HEK293 (cell line): Measurements from ENCODE around the gene ISM1.
"Not testable (repeated sequence)": the region's sequence is repeated elsewhere in the genome, so short reads cannot be mapped to it uniquely, and the experiment has no call there.

Experiments used
- CTCF ChIA-PET: fragments of 350-600 bp; formaldehyde crosslinking; extraction: SDS; loops from one replicate; lab custom pipeline; 2021; ENCODE audit warnings: antibody characterized with exemption; lab: Yijun Ruan, JAX
- POLR2A ChIA-PET: fragments of 300-600 bp; formaldehyde crosslinking; extraction: SDS; loops from one replicate; lab custom pipeline; 2020; ENCODE audit warnings: antibody characterized with exemption, inconsistent platforms; lab: Yijun Ruan, JAX
- H3K27ac ChIP-seq: fragments of 200-500 bp; sonication (Bioruptor generic); 2 replicates; pipeline ENCODE4 v1.5.1; 2014; ENCODE audit warnings: low read depth, low read length, control low read depth, inconsistent platforms; ENCODE audit errors: extremely low read depth
- H3K36me3 ChIP-seq, 2 experiments: fragments of 200-500 bp in 1 of 2; sonication (Bioruptor generic) in 1 of 2; 1 replicate in 1 of 2; 2 replicates in 1 of 2; pipeline ENCODE4 v1.5.1; 2014 to 2017; ENCODE audit warnings: inconsistent platforms in 2 of 2, low read length in 2 of 2; ENCODE audit not compliant: control insufficient read depth in 2 of 2, insufficient read depth in 1 of 2
- H3K4me1 ChIP-seq: fragments of 200-500 bp; sonication (Bioruptor generic); 2 replicates; pipeline ENCODE4 v1.5.1; 2014; ENCODE audit warnings: mild to moderate bottlenecking, low read length, inconsistent platforms; ENCODE audit not compliant: control insufficient read depth, insufficient read depth
- H3K4me3 ChIP-seq: 2 replicates; pipeline ENCODE4 v1.5.1; 2011; ENCODE audit warnings: low read depth, mild to moderate bottlenecking, control low read depth, low read length, moderate library complexity
- H3K9me3 ChIP-seq: fragments of 200-500 bp; sonication (Bioruptor generic); 2 replicates; pipeline ENCODE4 v1.5.1; 2014; ENCODE audit warnings: low read depth, low read length, inconsistent platforms; ENCODE audit not compliant: control insufficient read depth, insufficient read depth
- KLF7 ChIP-seq: fragments of 450-650 bp; formaldehyde crosslinking; IDR thresholded peaks from 2 replicates; pipeline ENCODE4 v1.5.1; 2016; ENCODE audit warnings: missing biosample characterization, missing genetic modification characterization, borderline replicate concordance
- SCRT2 ChIP-seq: fragments of 450-650 bp; formaldehyde crosslinking; IDR thresholded peaks from 2 replicates; pipeline ENCODE4 v1.5.1; 2016; ENCODE audit warnings: missing biosample characterization, missing genetic modification characterization
- WT1 ChIP-seq: fragments of 450-650 bp; formaldehyde crosslinking; IDR thresholded peaks from 2 replicates; pipeline ENCODE4 v1.5.1; 2016; ENCODE audit warnings: missing biosample characterization, missing genetic modification characterization
- ZBTB10 ChIP-seq: fragments of 450-650 bp; formaldehyde crosslinking; IDR thresholded peaks from 2 replicates; pipeline ENCODE4 v1.5.1; 2016; ENCODE audit warnings: missing biosample characterization, missing genetic modification characterization
- ZBTB8A ChIP-seq: fragments of 450-650 bp; formaldehyde crosslinking; IDR thresholded peaks from 2 replicates; pipeline ENCODE4 v1.5.1; 2016; ENCODE audit warnings: missing biosample characterization, missing genetic modification characterization
- ZFHX2 ChIP-seq: fragments of 450-650 bp; formaldehyde crosslinking; conservative IDR thresholded peaks from 2 replicates; pipeline ENCODE4 v1.5.1; 2016; ENCODE audit warnings: missing biosample characterization, missing genetic modification characterization
- ZFP3 ChIP-seq: fragments of 450-650 bp; formaldehyde crosslinking; IDR thresholded peaks from 2 replicates; pipeline ENCODE4 v1.5.1; 2016; ENCODE audit warnings: low read depth, missing biosample characterization, missing genetic modification characterization
- ZNF114 ChIP-seq: fragments of 450-650 bp; formaldehyde crosslinking; IDR thresholded peaks from 2 replicates; pipeline ENCODE4 v1.5.0; 2017; ENCODE audit warnings: missing biosample characterization, missing genetic modification characterization
- ZNF132 ChIP-seq: fragments of 450-650 bp; formaldehyde crosslinking; IDR thresholded peaks from 2 replicates; pipeline ENCODE4 v1.5.1; 2017; ENCODE audit warnings: missing biosample characterization, missing genetic modification characterization, borderline replicate concordance
- ZNF169 ChIP-seq: fragments of 450-650 bp; formaldehyde crosslinking; IDR thresholded peaks from 2 replicates; pipeline ENCODE4 v1.5.1; 2016; ENCODE audit warnings: missing biosample characterization, missing genetic modification characterization
- ZNF175 ChIP-seq: fragments of 450-650 bp; formaldehyde crosslinking; IDR thresholded peaks from 2 replicates; pipeline ENCODE4 v1.5.1; 2016; ENCODE audit warnings: missing biosample characterization, missing genetic modification characterization
- ZNF202 ChIP-seq: fragments of 450-650 bp; formaldehyde crosslinking; IDR thresholded peaks from 2 replicates; pipeline ENCODE4 v1.5.1; 2016; ENCODE audit warnings: missing biosample characterization, missing genetic modification characterization, borderline replicate concordance
- ZNF341 ChIP-seq: fragments of 450-650 bp; formaldehyde crosslinking; IDR thresholded peaks from 2 replicates; pipeline ENCODE4; 2016; ENCODE audit warnings: low read depth, missing biosample characterization, missing genetic modification characterization
- ZNF391 ChIP-seq: fragments of 450-650 bp; formaldehyde crosslinking; IDR thresholded peaks from 2 replicates; pipeline ENCODE4 v1.5.1; 2016; ENCODE audit warnings: low read depth, missing biosample characterization, missing genetic modification characterization, borderline replicate concordance
- ZNF514 ChIP-seq: fragments of 450-650 bp; formaldehyde crosslinking; IDR thresholded peaks from 2 replicates; pipeline ENCODE4 v1.5.1; 2016; ENCODE audit warnings: missing biosample characterization, missing genetic modification characterization
- ZNF521 ChIP-seq: fragments of 450-650 bp; formaldehyde crosslinking; IDR thresholded peaks from 2 replicates; pipeline ENCODE4 v1.5.1; 2017; ENCODE audit warnings: missing biosample characterization, mild to moderate bottlenecking, missing genetic modification characterization
- ZNF561 ChIP-seq: fragments of 450-650 bp; IDR thresholded peaks from 2 replicates; pipeline ENCODE4 v1.5.1; 2018; ENCODE audit warnings: missing biosample characterization, missing genetic modification characterization, borderline replicate concordance
- ZNF658 ChIP-seq: fragments of 450-650 bp; formaldehyde crosslinking; IDR thresholded peaks from 2 replicates; pipeline ENCODE4; 2016; ENCODE audit warnings: missing biosample characterization, missing genetic modification characterization
- ZNF670 ChIP-seq: fragments of 450-650 bp; formaldehyde crosslinking; IDR thresholded peaks from 2 replicates; pipeline ENCODE4 v1.5.1; 2016; ENCODE audit warnings: missing biosample characterization, missing genetic modification characterization, low read depth
- ZNF701 ChIP-seq: fragments of 450-650 bp; formaldehyde crosslinking; IDR thresholded peaks from 2 replicates; pipeline ENCODE4 v1.5.1; 2016; ENCODE audit warnings: missing biosample characterization, missing genetic modification characterization
- ZNF830 ChIP-seq: fragments of 450-650 bp; IDR thresholded peaks from 2 replicates; pipeline ENCODE4 v1.5.0; 2018; ENCODE audit warnings: missing biosample characterization, missing genetic modification characterization, low read depth, mild to moderate bottlenecking, moderate library complexity
- ZSCAN16 ChIP-seq: fragments of 450-650 bp; formaldehyde crosslinking; IDR thresholded peaks from 2 replicates; pipeline ENCODE4 v1.5.1; 2016; ENCODE audit warnings: missing biosample characterization, missing genetic modification characterization
- ZSCAN30 ChIP-seq: fragments of 450-650 bp; IDR thresholded peaks from 2 replicates; pipeline ENCODE4 v1.5.1; 2018; ENCODE audit warnings: missing biosample characterization, mild to moderate bottlenecking, missing genetic modification characterization, moderate library complexity

ISM1 gene

GRCh38 chr20:13234961-13235360 lies 13.9 kb downstream of the ISM1 start:
- TF ChIP-seq ZSCAN30 (no peak), ZNF514 (tag by site-specific recombination) (no peak), ZNF114 (tag by site-specific recombination) (no peak), ZNF132 (no peak), WT1 (tag by site-specific recombination) (no peak), ZFP3 (no peak), ZNF658 (tag by site-specific recombination) (no peak), ZNF391 (tag by site-specific recombination) (no peak), ZNF202 (tag by site-specific recombination) (no peak), ZNF175 (tag by site-specific recombination) (no peak), ZNF701 (tag by site-specific recombination) (no peak), ZNF830 (tag by site-specific recombination) (no peak), ZSCAN16 (tag by site-specific recombination) (no peak), ZFHX2 (tag by site-specific recombination) (no peak), ZNF670 (tag by site-specific recombination) (no peak), ZNF561 (tag by site-specific recombination) (no peak), ZNF341 (no peak), ZNF521 (tag by site-specific recombination) (no peak)
- TF ChIP-seq, all 188 proteins: peak for 0
- Histone ChIP-seq H3K4me3 (no peak overlapping the region), H3K36me3 (no peaks in the 10 kb centered on the region), H3K27ac (no peak overlapping the region), H3K9me3 (no peaks in the 10 kb centered on the region), H3K4me1 (no peaks in the 10 kb centered on the region)
- ChIA-PET CTCF (no interaction called here), POLR2A (no interaction called here)

GRCh38 chr20:13236360-13236759 lies 15.3 kb downstream of the ISM1 start:
- CTCF ChIA-PET: interaction anchor here (0.7 kb wide), 1 partner anchor 22 kb away, joined by 3 read pairs; no protein-coding TSS in a partner anchor
- POLR2A ChIA-PET, H3K9me3 ChIP-seq, H3K4me3 ChIP-seq, H3K36me3 ChIP-seq, H3K4me1 ChIP-seq, H3K27ac ChIP-seq: not testable (repeated sequence)

- no peak overlapping the region for H3K27ac ChIP-seq
- POLR2A ChIA-PET: no interaction called here
- TF ChIP-seq ZBTB10 (no peak), KLF7 (tag by site-specific recombination) (no peak), ZBTB8A (tag by site-specific recombination) (no peak), SCRT2 (tag by site-specific recombination) (no peak), ZNF169 (tag by site-specific recombination) (no peak)
- H3K4me1 ChIP-seq: no peaks in the 10 kb centered on the region
- H3K9me3 ChIP-seq: no peaks in the 10 kb centered on the region
- CTCF ChIA-PET: interaction anchor here (0.5 kb wide), 1 partner anchor 1673 kb away, joined by 3 read pairs; no protein-coding TSS in a partner anchor
- H3K36me3 ChIP-seq: no peaks in the 10 kb centered on the region
- no peak overlapping the region for H3K4me3 ChIP-seq
These were observed 16.1 kb downstream of the ISM1 start for GRCh38 chr20:13236990-13237720.
